ENCODE results near the gene PTPRN2.

Gene PTPRN2

DNA sequence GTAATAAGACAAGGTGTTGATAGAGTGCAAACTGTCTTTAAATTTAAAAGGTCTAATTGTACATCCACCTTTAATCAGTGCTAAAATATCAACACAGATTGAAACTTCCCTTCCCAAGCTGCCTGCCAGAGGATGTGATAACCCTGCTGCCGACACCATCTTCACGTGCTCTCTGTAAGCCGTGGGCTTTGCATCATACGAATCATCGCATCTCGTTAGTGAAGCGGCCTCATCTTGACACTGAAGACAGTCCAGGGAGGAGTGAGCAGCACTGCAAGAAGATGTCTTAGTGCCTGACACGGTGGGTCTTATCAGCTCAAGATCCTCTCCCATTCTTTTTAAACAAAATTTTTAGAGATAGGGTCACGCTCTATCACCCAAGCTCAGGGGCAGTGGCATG lies 518.8 kb downstream of the PTPRN2 start:
- TF ChIP-seq ELF4 (IDR thresholded peaks at IDR 0.05) (no peak), CTBP1 (IDR thresholded peaks at IDR 0.05; ENCODE audit: borderline replicate concordance) (no peak), L3MBTL2 (conservative IDR thresholded peaks at IDR 0.05) (no peak), TARDBP (IDR thresholded peaks at IDR 0.05) (no peak), HDGF (IDR thresholded peaks at IDR 0.05; ENCODE audit: borderline replicate concordance) (no peak), FOXA1 (IDR thresholded peaks at IDR 0.05) (no peak), LEF1 (IDR thresholded peaks at IDR 0.05; ENCODE audit: borderline replicate concordance) (no peak), BHLHE40 (IDR thresholded peaks at IDR 0.05; ENCODE audit: borderline replicate concordance) (no peak), NFRKB (IDR thresholded peaks at IDR 0.05) (no peak)
- TF ChIP-seq, protein P1, sequence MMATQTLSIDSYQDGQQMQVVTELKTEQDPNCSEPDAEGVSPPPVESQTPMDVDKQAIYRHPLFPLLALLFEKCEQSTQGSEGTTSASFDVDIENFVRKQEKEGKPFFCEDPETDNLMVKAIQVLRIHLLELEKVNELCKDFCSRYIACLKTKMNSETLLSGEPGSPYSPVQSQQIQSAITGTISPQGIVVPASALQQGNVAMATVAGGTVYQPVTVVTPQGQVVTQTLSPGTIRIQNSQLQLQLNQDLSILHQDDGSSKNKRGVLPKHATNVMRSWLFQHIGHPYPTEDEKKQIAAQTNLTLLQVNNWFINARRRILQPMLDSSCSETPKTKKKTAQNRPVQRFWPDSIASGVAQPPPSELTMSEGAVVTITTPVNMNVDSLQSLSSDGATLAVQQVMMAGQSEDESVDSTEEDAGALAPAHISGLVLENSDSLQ (IDR thresholded peaks at IDR 0.05): no peak
- CTCF ChIA-PET: no interaction called here
- POLR2A ChIA-PET: no interaction called here
- no peak for DNase-seq (ENCODE audit: extremely low spot score)

DNA sequence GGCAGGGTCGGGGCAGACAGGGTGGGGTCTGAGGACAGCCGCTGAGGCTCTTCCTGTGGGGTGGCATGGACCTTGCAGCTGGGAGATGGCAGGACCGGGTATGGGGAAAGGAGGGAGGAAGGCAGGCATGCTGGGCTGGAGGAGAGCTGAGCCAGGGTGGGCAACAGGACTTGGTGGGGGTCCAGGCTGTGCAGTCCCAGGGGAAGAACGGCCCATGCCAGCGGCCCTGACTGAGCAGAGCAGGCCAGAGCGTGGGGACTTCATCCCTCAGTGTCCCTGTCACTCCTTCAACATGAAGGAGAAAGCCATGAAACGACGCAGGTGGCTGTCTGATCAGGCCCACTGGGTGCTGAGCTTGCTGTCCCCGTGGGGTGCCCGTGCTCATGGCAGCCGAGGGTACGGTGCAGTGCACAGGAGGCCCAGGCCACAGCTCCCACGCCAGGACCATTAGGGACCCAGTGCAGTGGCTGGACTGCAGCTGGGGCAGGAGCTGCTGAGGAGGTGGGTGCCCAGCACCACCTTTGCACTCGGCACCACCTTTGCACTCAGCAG lies 519.6 kb downstream of the PTPRN2 start:
- no peak for TF ChIP-seq TARDBP (IDR thresholded peaks at IDR 0.05)
- no peak for TF ChIP-seq ARNT (IDR thresholded peaks at IDR 0.05)
- no peak for TF ChIP-seq ZNF384 (IDR thresholded peaks at IDR 0.05)
- TF ChIP-seq, protein P1 (IDR thresholded peaks at IDR 0.05): no peak
- DNase-seq (ENCODE audit: extremely low spot score): no peak
- ChIA-PET POLR2A (no interaction called here), CTCF (no interaction called here)

DNA sequence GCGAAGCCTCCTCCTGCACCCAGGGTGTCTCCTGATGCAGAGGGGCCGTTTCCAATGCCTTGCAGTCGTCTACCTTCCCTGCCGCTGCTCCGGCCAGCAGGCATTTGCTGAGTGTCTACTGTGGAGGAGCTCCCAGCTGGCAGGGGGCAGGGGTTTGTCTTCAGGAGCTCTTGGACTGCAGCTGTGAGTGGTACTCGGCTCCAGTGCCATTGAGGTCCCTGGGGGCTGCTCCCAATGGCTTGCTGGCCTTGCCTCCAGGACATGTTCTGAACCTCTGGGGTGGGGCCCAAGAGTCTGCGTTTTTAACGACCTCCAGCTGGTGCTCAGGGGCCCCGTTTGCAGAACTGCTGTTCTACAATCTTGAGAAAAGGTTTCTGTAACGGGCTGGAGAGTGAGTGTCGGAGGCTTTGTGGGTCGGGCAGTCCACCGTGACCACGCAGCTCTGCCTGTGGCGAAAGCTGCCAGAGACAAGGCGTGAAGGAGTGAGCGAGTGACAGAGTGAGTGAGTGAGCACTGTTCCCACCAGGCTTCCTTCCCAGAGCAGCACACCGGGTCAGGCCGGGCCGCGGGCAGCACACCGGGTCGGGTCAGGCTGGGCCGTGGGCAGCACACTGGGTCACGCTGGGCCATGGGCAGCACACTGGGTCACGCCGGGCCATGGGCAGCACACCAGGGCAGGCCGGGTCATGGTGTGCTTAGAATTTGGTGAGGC lies 520.2 kb downstream of the PTPRN2 start:
- ChIA-PET POLR2A (no interaction called here), CTCF (interaction anchor here (1.1 kb wide), 1 partner anchor 286 kb away, joined by 3 read pairs; no protein-coding TSS in a partner anchor)
- DNase-seq (ENCODE audit: extremely low spot score): no peak
- TF ChIP-seq ELF4 (IDR thresholded peaks at IDR 0.05): no peak
- TF ChIP-seq CTBP1 (IDR thresholded peaks at IDR 0.05; ENCODE audit: borderline replicate concordance): no peak
- TF ChIP-seq ZNF384 (IDR thresholded peaks at IDR 0.05): no peak
- TF ChIP-seq L3MBTL2 (conservative IDR thresholded peaks at IDR 0.05): no peak
- no peak for TF ChIP-seq NFRKB (IDR thresholded peaks at IDR 0.05)
- no peak for TF ChIP-seq ARNT (IDR thresholded peaks at IDR 0.05)
- TF ChIP-seq SUZ12 (IDR thresholded peaks at IDR 0.05): no peak
- no peak for TF ChIP-seq FOXM1 (IDR thresholded peaks at IDR 0.05; ENCODE audit: borderline replicate concordance)
- no peak for TF ChIP-seq HDGF (IDR thresholded peaks at IDR 0.05; ENCODE audit: borderline replicate concordance)
- TF ChIP-seq TARDBP (IDR thresholded peaks at IDR 0.05): no peak
- TF ChIP-seq LEF1 (IDR thresholded peaks at IDR 0.05; ENCODE audit: borderline replicate concordance): no peak

DNA sequence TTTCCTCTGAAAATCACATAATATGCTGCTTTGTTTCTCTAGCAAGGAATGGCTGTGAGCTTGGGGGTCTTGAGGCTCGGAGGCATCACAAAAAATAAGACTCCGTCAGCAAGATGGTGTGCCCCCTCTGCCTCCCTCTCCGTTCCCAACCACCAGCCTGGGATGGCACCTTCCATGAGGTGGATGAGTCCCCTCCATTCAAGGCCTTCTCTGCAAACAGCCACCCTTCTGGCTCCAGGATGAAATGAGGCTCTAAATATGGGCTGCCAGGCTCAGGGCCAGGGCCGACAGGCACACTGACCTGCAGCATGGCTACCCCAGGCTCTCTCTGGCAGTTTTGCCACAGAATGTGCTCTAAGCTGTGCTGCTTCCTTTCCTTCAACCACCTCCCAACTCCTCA lies 521.5 kb downstream of the PTPRN2 start:
- ChIA-PET POLR2A (no interaction called here), CTCF (no interaction called here)
- TF ChIP-seq HDGF (IDR thresholded peaks at IDR 0.05; ENCODE audit: borderline replicate concordance) (no peak), SUZ12 (IDR thresholded peaks at IDR 0.05) (no peak), L3MBTL2 (conservative IDR thresholded peaks at IDR 0.05) (no peak), BHLHE40 (IDR thresholded peaks at IDR 0.05; ENCODE audit: borderline replicate concordance) (no peak), FOXM1 (IDR thresholded peaks at IDR 0.05; ENCODE audit: borderline replicate concordance) (no peak), NFRKB (IDR thresholded peaks at IDR 0.05) (no peak), SP1 (IDR thresholded peaks at IDR 0.05) (no peak), ELF4 (IDR thresholded peaks at IDR 0.05) (no peak), LEF1 (IDR thresholded peaks at IDR 0.05; ENCODE audit: borderline replicate concordance) (no peak), TARDBP (IDR thresholded peaks at IDR 0.05) (no peak), CTBP1 (IDR thresholded peaks at IDR 0.05; ENCODE audit: borderline replicate concordance) (no peak), ZNF384 (IDR thresholded peaks at IDR 0.05) (no peak), FOXA1 (IDR thresholded peaks at IDR 0.05) (no peak), ARNT (IDR thresholded peaks at IDR 0.05) (no peak), FOXK2 (IDR thresholded peaks at IDR 0.05) (no peak)
- TF ChIP-seq, protein P1 (IDR thresholded peaks at IDR 0.05): no peak

DNA sequence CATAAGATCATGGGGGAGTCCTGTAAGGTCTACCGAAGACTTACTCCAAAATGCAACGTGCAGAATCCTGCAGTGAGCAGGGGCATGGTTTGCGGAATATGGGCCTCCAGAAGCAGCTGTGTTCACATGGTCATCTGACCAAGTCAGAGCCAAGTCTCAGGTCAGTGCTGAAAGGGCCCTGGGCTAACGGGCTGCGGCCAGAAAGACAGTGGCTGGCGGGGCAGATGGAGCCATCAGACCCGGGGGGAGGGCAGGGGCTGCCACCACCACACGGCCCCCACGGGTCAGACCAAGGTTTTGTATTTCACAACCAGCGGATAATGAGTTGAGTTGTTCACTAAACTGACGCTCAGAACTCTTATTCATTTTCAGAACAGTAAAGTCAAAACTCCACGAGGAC lies 522.3 kb downstream of the PTPRN2 start:
- ChIA-PET CTCF (no interaction called here), POLR2A (no interaction called here)
- TF ChIP-seq, protein P1 (IDR thresholded peaks at IDR 0.05): no peak
- TF ChIP-seq SP1 (IDR thresholded peaks at IDR 0.05) (no peak), TARDBP (IDR thresholded peaks at IDR 0.05) (no peak), L3MBTL2 (conservative IDR thresholded peaks at IDR 0.05) (no peak), NFRKB (IDR thresholded peaks at IDR 0.05) (no peak), LEF1 (IDR thresholded peaks at IDR 0.05; ENCODE audit: borderline replicate concordance) (no peak), ARNT (IDR thresholded peaks at IDR 0.05) (no peak), FOXM1 (IDR thresholded peaks at IDR 0.05; ENCODE audit: borderline replicate concordance) (no peak), CTBP1 (IDR thresholded peaks at IDR 0.05; ENCODE audit: borderline replicate concordance) (no peak), ELF4 (IDR thresholded peaks at IDR 0.05) (no peak), HDGF (IDR thresholded peaks at IDR 0.05; ENCODE audit: borderline replicate concordance) (no peak), FOXA1 (IDR thresholded peaks at IDR 0.05) (no peak), ZNF384 (IDR thresholded peaks at IDR 0.05) (no peak), BHLHE40 (IDR thresholded peaks at IDR 0.05; ENCODE audit: borderline replicate concordance) (no peak), FOXK2 (IDR thresholded peaks at IDR 0.05) (no peak)
- DNase-seq (ENCODE audit: extremely low spot score): no peak

More for the DNA sequence above, 521.5 kb downstream of the PTPRN2 start:
- no peak for DNase-seq (ENCODE audit: extremely low spot score)
